Thyroid gland (tissue), 4 donors: ENCODE results near the gene BTBD9. TPM values are rescaled to one million over a fixed set of nuclear protein-coding genes. Genes with fewer than 3 reads are reported as not detected.

Experiments used
- DNase-seq, 2 donors: peaks; one replicate each; pipeline ENCODE4 v3.0.0-alpha.2; 2019
- H3K27ac ChIP-seq, 3 donors: fragments of 200-600 bp; sonication (generic); 1 replicate in 2 of 3; 2 replicates in 1 of 3; pipeline ENCODE4 v1.5.1; 2016 to 2019; ENCODE audit warnings: mild to moderate bottlenecking in 1 of 3, moderate library complexity in 1 of 3
- H3K27me3 ChIP-seq: fragments of 200-600 bp; sonication (generic); one replicate; pipeline ENCODE4 v1.5.1; 2019
- H3K36me3 ChIP-seq, 2 donors: fragments of 200-600 bp; sonication (generic); one replicate each; pipeline ENCODE4 v1.5.1; 2016 to 2019
- H3K4me1 ChIP-seq, 2 donors: fragments of 200-600 bp; sonication (generic); one replicate each; pipeline ENCODE4 v1.5.1; 2017 to 2019
- H3K4me3 ChIP-seq, 3 donors: fragments of 200-600 bp; sonication (generic); replicated peaks in 1 of 3; 1 replicate in 2 of 3; 2 replicates in 1 of 3; pipeline ENCODE4 v1.5.1; 2016; ENCODE audit warnings: mild to moderate bottlenecking in 1 of 3
- H3K9me3 ChIP-seq: fragments of 200-600 bp; sonication (generic); one replicate; pipeline ENCODE4 v1.5.1; 2017
- POLR2A ChIP-seq, 2 donors: fragments of 450-650 bp; IDR thresholded peaks; one replicate each; pipeline ENCODE4 v1.6.1; 2017; ENCODE audit warnings: antibody characterized with exemption in 2 of 2, mild to moderate bottlenecking in 2 of 2, moderate library complexity in 1 of 2
- WGBS, 2 donors: methylation state at CpG; one replicate each; pipeline ENCODE4 v1.1.5; 2017; 5-methylcytosine and 5-hydroxymethylcytosine counted together
- intact Hi-C: fragments of 100-400 bp; cut with DNase I; formaldehyde crosslinking; loops from one replicate; pipeline ENCODE4 v1.15.1; 2023
- total RNA-seq, 4 donors: library from RNA; depleted of rRNA; stranded (reverse); fragments of >200 nt; gene quantifications; one replicate each; pipeline ENCODE4 v1.2.3, GENCODE V29; 2016
- TF ChIP-seq, protein P1 (sequence below), 6 experiments: fragments of 200-600 bp in 3 of 6; fragments of 450-650 bp in 3 of 6; sonication (generic) in 3 of 6; IDR thresholded peaks; one replicate each; pipeline ENCODE4 v1.5.1; 2016 to 2019; ENCODE audit warnings: antibody characterized with exemption in 6 of 6, mild to moderate bottlenecking in 2 of 6, inconsistent platforms in 1 of 6, moderate library complexity in 1 of 6

BTBD9 gene
- 10 to 100 TPM; 17.3 to 32.0 (median 27.4) TPM for total RNA-seq

GRCh38 chr6:38639498-38640215 is at the start of gene BTBD9:
Gene BTBD9, minus strand, starts transcription at chr6:38639929.
- Histone ChIP-seq H3K27me3 (no peaks in the 10 kb centered on the region), H3K9me3 (no peaks in the 10 kb centered on the region), H3K4me3 (peak within 1 kb of the TSS; percentile 85 to 98 (median 96)), H3K4me1 (peaks cover 12 to 17% of the 10 kb centered on the region in 2 donors), H3K27ac (peak within 1 kb of the TSS; percentile 84 to 91 (median 89)), H3K36me3 (no peaks in the 10 kb centered on the region)
- intact Hi-C loops = no loop called here
- DNase-seq = peak; percentile 84 to 85
- TF ChIP-seq POLR2A (IDR thresholded peaks at IDR 0.05) = peak in 1 of 2 donors; percentile 66
- TF ChIP-seq, protein P1, sequence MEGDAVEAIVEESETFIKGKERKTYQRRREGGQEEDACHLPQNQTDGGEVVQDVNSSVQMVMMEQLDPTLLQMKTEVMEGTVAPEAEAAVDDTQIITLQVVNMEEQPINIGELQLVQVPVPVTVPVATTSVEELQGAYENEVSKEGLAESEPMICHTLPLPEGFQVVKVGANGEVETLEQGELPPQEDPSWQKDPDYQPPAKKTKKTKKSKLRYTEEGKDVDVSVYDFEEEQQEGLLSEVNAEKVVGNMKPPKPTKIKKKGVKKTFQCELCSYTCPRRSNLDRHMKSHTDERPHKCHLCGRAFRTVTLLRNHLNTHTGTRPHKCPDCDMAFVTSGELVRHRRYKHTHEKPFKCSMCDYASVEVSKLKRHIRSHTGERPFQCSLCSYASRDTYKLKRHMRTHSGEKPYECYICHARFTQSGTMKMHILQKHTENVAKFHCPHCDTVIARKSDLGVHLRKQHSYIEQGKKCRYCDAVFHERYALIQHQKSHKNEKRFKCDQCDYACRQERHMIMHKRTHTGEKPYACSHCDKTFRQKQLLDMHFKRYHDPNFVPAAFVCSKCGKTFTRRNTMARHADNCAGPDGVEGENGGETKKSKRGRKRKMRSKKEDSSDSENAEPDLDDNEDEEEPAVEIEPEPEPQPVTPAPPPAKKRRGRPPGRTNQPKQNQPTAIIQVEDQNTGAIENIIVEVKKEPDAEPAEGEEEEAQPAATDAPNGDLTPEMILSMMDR (IDR thresholded peaks at IDR 0.05) = peak in 1 of 6 experiments; percentile 2
- 1% methylated on average over 23 to 24 of the region's 82 CpGs for WGBS, 2 donors

DNA sequence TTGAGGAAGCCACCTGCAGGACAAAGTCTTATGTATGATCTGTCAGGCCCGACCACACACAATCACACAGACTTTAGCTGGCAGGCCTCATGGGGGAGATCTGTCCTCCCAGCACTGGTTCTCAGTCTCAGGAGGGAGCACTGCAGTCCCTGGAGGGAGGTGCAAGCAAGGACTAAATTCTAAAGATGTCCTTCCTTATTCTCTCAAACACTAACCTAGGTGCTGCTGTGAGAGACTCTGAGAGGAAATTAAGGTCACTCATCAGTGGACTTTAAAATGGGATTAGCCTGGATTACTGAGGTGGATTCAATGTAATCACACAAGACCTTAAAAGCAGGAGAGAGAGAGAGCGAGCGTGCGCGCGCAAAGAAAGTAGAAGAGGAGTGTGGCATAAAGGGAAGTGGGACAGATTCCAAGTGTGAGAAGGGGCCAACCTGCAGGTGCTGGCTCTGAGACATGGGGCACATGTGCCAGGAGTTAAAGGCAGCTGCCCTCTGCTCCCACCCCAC is 48.9 kb upstream of the BTBD9 start:
- no peaks in the 10 kb centered on the region for H3K9me3 ChIP-seq
- WGBS, 2 donors = 86 to 94% methylated on average over 6 of the region's 6 CpGs
- no peaks in the 10 kb centered on the region for H3K27me3 ChIP-seq
- no peak for DNase-seq
- H3K4me1 ChIP-seq = peaks cover 3 to 13% of the 10 kb centered on the region in 2 donors
- intact Hi-C loops = no loop called here
- no peak overlapping the region for H3K27ac ChIP-seq
- H3K4me3 ChIP-seq = no peak overlapping the region
- TF ChIP-seq, protein P1 (IDR thresholded peaks at IDR 0.05) = no peak
- TF ChIP-seq POLR2A (IDR thresholded peaks at IDR 0.05) = no peak
- peaks cover 0 to 4% of the 10 kb centered on the region in 2 donors for H3K36me3 ChIP-seq

- Histone ChIP-seq H3K9me3 (no peaks in the 10 kb centered on the region), H3K36me3 (peaks cover 0 to 10% of the 10 kb centered on the region in 2 donors), H3K27ac (no peak overlapping the region), H3K4me1 (peaks cover 3 to 13% of the 10 kb centered on the region in 2 donors), H3K27me3 (no peaks in the 10 kb centered on the region), H3K4me3 (no peak overlapping the region)
- no peak for TF ChIP-seq POLR2A (IDR thresholded peaks at IDR 0.05)
- TF ChIP-seq, protein P1 (IDR thresholded peaks at IDR 0.05) = no peak
- no peak for DNase-seq
- intact Hi-C loops = no loop called here
- 96 to 97% methylated on average over 1 of the region's 1 CpG for WGBS, 2 donors
Observed at GRCh38 chr6:38687549-38687948, 47.8 kb upstream of the BTBD9 start.

DNA sequence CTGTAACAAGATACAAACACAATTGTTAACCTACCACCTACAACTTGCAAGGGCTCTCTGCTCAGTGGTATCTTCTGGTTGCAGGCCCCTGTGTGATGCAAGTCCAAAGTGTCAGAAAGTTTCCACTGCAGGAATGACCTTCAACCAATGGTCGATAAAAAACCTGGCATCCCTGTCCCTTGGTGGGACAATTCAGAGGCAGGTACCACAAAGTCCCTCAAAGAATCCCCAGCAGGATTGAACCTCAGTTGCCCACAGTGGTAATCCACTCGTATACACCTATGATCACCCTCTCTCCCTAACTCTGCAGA is 47.3 kb upstream of the BTBD9 start:
- intact Hi-C loops = no loop called here
- TF ChIP-seq, protein P1 (IDR thresholded peaks at IDR 0.05) = no peak
- no peak for TF ChIP-seq POLR2A (IDR thresholded peaks at IDR 0.05)
- Histone ChIP-seq H3K36me3 (peaks cover 0 to 10% of the 10 kb centered on the region in 2 donors), H3K27me3 (no peaks in the 10 kb centered on the region), H3K4me3 (no peak overlapping the region), H3K27ac (peak overlapping the region in 1 of 3 donors; percentile 13), H3K4me1 (peaks cover 3 to 13% of the 10 kb centered on the region in 2 donors), H3K9me3 (no peaks in the 10 kb centered on the region)
- no peak for DNase-seq
- WGBS, 2 donors = 95 to 100% methylated on average over 2 of the region's 2 CpGs
